Activated naive CD4-positive, alpha-beta T cell treated with anti-CD3 and anti-CD28 coated beads, Interleukin-2, amount 50 U/mL, for 16 hours (primary cell): ENCODE measurements around the gene PCDHB12.
"Not testable (repeated sequence)": the region's sequence is repeated elsewhere in the genome, so short reads cannot be mapped to it uniquely, and the experiment has no call there.

Source experiments
- DNase-seq: peaks from one replicate; pipeline ENCODE4 v3.0.0-alpha.2; 2020

The PCDHB12 gene

DNA sequence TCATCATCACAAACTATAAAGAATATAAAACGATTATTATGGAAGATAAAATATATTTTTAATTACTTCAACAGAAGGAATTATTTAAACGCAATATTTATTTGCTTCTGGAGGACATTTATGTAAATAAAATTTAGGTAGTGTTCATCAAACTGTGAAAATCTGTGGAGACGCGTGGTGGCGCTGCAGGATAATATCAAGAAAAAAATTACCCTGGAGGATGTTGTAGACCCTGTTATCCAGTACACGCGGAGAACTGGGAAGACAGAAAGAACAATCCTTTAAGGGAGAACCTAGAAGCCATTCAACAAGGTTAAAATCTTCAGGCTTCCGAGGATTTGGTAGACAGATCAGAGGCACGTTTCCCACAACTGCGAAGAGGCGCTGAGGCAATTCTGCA, at the start of gene PCDHB12:
PCDHB12 (plus strand) TSS at position 242 of the 400 bp plus-strand sequence. CDS start 189 bp downstream, outside the sequence.
- no peak for DNase-seq

DNA sequence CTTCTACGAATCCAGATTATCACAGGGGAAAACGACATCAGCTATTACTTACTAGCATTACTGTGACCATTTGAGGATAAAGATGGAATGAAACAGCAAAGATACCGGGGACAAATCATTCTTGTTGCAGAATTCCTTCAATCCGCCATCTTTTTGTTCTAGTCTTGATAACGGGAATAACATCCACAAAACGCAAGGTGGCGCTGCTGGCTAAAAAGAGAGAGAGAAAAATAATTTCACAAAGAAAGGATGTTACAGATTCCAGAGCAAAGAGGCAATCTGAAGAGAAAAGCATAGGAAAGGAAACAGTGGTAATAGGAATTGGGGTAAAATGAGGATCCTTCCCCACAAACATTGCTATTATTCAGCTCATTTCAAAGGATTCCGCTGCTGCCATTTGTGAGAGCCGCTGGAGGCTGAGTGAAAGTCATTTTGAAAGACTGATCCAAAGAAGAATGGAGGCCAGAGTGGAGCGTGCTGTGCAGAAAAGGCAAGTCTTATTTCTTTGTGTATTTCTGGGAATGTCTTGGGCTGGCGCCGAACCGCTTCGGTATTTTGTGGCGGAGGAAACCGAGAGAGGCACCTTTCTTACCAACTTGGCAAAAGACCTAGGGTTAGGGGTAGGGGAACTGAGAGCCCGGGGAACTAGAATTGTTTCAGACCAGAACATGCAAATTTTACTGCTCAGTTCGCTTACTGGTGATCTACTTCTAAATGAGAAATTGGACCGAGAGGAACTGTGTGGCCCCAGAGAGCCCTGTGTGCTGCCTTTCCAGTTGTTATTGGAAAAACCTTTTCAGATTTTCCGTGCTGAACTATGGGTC, 35.9 kb upstream of the PCDHB12 start, which contains the start of gene PCDHB7:
PCDHB7 (plus strand) TSS at position 264 of the 824 bp plus-strand sequence; CDS start at position 456, 192 bp downstream.
- no peak for DNase-seq

DNA sequence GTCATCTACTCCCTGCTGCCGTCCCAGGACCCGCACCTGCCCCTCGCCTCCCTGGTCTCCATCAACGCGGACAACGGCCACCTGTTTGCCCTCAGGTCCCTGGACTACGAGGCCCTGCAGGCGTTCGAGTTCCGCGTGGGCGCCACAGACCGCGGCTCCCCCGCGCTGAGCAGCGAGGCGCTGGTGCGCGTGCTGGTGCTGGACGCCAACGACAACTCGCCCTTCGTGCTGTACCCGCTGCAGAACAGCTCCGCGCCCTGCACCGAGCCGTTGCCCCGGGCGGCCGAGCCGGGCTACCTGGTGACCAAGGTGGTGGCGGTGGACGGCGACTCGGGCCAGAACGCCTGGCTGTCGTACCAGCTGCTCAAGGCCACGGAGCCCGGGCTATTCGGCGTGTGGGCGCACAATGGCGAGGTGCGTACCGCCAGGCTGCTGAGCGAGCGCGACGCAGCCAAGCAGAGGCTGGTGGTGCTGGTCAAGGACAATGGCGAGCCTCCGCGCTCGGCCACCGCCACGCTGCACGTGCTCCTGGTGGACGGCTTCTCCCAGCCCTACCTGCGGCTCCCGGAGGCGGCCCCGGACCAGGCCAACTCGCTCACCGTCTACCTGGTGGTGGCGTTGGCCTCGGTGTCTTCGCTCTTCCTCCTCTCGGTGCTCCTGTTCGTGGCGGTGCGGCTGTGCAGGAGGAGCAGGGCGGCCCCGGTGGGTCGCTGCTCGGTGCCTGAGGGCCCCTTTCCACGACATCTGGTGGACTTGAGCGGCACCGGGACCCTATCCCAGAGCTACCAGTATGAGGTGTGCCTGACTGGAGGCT, 34.0 kb upstream of the PCDHB12 start:
- not testable (repeated sequence) for DNase-seq

DNA sequence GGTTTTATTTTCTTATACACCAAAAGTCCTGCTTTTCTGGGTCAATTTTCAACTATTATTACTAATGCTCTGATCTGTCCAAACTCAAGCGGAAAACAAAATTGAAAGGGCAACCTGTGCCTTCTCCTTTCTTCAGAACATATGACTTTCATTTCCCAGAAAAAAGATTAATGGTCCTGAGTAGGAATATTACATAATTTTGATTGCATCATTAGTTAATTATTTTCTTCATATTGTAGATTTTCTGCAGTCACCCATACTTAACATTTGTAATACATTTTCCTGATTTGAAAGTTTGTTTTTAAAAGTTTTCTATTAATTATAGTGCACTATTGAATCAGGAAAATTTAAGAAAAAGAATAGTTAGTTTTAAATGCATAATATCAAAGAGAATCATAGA, 32.6 kb upstream of the PCDHB12 start:
- DNase-seq = no peak

DNA sequence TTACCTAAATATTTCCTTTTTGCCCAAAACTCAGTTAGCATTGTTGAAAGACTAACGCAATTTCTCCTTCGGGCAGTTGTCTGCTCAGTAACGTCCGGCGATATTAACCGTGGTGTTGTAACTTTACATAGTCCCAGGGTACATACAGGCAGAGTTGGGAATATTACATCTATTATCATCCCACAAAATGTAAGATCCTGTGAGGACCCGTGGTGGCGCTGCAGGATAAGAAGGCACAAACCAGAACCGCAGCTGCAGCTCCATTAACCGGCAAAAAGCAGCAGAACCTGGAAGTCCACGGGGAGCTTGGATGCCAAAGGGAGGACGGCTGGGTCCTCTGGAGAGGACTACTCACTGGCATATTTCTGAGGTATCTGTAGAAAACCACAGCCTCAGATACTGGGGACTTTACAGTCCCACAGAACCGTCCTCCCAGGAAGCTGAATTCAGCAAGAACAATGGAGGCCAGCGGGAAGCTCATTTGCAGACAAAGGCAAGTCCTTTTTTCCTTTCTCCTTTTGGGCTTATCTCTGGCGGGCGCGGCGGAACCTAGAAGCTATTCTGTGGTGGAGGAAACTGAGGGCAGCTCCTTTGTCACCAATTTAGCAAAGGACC, 30.8 kb upstream of the PCDHB12 start, which contains the start of gene PCDHB8:
PCDHB8 (plus strand) TSS at position 214 of the 615 bp plus-strand sequence; CDS start at position 459, 245 bp downstream.
- DNase-seq = not testable (repeated sequence)

DNA sequence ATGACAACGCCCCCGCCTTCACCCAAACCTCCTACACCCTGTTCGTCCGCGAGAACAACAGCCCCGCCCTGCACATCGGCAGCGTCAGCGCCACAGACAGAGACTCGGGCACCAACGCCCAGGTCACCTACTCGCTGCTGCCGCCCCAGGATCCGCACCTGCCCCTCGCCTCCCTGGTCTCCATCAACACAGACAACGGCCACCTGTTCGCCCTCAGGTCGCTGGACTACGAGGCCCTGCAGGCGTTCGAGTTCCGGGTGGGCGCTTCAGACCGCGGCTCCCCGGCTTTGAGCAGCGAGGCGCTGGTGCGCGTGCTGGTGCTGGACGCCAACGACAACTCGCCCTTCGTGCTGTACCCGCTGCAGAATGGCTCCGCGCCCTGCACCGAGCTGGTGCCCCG, 29.1 kb upstream of the PCDHB12 start:
- DNase-seq = not testable (repeated sequence)

DNA sequence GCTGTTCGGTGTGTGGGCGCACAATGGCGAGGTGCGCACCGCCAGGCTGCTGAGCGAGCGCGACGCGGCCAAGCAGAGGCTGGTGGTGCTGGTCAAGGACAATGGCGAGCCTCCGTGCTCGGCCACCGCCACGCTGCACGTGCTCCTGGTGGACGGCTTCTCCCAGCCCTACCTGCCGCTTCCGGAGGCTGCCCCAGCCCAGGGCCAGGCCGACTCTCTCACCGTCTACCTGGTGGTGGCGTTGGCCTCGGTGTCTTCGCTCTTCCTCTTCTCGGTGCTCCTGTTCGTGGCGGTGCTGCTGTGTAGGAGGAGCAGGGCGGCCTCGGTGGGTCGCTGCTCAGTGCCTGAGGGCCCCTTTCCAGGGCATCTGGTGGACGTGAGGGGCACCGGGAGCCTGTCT, 28.6 kb upstream of the PCDHB12 start:
- not testable (repeated sequence) for DNase-seq

DNA sequence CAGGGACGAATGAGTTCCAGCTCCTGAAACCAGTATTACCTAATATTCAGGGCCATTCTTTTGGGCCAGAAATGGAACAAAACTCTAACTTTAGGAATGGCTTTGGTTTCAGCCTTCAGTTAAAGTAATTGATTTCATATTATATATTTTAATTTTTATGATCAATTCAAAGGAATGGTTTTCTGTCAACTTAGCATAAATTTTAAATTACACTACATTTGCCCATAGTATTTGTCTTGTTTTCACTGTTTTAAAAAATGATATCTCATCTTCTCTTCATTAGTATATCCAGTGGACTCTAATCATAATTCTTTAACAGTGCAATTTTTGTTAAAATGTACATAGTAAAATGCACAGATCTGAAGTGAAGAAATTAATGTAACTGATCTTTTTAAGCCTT, 28.2 kb upstream of the PCDHB12 start:
- no peak for DNase-seq

DNA sequence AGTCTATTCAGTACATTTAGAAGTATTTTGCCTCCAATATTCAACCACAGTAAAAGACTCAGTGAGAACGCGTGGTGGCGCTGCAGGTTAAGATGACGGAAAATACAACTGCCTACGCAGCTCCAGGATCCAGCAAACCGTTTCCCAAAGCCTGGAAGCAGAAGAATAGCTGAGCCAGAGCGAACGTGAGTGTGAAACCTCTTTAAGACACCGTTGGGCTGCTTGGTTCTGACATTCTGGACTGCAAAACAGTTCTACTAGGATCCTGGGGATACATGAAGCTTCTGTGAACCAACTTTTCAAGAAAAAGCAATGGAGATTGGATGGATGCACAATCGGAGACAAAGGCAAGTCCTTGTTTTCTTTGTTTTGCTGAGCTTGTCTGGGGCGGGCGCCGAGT, 26.3 kb upstream of the PCDHB12 start, which contains the start of gene PCDHB16:
PCDHB16 (plus strand) TSS at position 140 of the 400 bp plus-strand sequence; CDS start at position 313, 173 bp downstream.
- no peak for DNase-seq

DNA sequence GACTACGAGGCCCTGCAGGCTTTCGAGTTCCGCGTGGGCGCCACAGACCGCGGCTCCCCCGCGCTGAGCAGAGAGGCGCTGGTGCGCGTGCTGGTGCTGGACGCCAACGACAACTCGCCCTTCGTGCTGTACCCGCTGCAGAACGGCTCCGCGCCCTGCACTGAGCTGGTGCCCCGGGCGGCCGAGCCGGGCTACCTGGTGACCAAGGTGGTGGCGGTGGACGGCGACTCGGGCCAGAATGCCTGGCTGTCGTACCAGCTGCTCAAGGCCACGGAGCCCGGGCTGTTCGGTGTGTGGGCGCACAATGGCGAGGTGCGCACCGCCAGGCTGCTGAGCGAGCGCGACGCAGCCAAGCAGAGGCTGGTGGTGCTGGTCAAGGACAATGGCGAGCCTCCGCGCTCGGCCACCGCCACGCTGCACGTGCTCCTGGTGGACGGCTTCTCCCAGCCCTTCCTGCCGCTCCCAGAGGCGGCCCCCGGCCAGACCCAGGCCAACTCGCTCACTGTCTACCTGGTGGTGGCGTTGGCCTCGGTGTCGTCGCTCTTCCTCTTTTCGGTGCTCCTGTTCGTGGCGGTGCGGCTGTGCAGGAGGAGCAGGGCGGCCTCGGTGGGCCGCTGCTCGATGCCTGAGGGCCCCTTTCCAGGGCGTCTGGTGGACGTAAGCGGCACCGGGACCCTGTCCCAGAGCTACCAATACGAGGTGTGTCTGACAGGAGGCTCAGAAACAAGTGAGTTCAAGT, 24.2 kb upstream of the PCDHB12 start:
- DNase-seq = not testable (repeated sequence)

DNA sequence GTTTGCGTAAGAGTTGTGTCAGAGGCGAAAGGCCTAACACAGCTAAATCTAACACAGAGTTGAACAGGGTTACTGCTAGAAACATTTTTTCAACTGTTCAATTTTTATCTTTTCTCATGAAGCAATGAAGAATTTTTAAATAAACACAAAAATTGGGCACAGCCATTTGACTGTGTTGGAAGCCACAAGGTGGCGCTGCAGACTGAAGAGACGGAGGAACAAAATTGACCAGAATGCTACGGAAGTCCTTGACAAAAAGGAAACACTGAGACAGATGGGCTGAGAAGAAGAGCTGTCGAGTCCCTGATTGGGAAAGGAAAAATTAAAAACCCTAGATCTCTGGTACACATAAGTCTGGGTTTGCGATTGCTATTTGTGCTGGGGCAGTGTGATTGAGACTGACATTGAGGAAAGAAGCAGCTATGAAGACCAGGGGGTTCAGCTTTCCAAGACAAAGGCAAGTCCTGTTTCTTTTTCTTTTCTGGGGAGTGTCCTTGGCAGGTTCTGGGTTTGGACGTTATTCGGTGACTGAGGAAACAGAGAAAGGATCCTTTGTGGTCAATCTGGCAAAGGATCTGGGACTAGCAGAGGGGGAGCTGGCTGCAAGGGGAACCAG, 21.5 kb upstream of the PCDHB12 start, which contains the start of gene PCDHB9:
PCDHB9 (plus strand) TSS at position 265 of the 616 bp plus-strand sequence; CDS start at position 423, 158 bp downstream.
- DNase-seq = no peak

DNA sequence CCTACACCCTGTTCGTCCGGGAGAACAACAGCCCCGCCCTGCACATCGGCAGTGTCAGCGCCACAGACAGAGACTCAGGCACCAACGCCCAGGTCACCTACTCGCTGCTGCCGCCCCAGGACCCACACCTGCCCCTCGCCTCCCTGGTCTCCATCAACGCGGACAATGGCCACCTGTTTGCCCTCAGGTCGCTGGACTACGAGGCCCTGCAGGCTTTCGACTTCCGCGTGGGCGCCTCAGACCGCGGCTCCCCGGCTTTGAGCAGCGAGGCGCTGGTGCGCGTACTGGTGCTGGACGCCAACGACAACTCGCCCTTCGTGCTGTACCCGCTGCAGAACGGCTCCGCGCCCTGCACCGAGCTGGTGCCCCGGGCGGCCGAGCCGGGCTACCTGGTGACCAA, 19.8 kb upstream of the PCDHB12 start:
- DNase-seq = not testable (repeated sequence)

DNA sequence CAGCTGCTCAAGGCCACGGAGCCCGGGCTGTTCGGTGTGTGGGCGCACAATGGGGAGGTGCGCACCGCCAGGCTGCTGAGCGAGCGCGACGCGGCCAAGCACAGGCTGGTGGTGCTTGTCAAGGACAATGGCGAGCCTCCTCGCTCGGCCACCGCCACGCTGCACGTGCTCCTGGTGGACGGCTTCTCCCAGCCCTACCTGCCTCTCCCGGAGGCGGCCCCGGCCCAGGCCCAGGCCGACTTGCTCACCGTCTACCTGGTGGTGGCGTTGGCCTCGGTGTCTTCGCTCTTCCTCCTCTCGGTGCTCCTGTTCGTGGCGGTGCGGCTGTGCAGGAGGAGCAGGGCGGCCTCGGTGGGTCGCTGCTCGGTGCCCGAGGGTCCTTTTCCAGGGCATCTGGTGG, 19.4 kb upstream of the PCDHB12 start:
- DNase-seq = not testable (repeated sequence)

DNA sequence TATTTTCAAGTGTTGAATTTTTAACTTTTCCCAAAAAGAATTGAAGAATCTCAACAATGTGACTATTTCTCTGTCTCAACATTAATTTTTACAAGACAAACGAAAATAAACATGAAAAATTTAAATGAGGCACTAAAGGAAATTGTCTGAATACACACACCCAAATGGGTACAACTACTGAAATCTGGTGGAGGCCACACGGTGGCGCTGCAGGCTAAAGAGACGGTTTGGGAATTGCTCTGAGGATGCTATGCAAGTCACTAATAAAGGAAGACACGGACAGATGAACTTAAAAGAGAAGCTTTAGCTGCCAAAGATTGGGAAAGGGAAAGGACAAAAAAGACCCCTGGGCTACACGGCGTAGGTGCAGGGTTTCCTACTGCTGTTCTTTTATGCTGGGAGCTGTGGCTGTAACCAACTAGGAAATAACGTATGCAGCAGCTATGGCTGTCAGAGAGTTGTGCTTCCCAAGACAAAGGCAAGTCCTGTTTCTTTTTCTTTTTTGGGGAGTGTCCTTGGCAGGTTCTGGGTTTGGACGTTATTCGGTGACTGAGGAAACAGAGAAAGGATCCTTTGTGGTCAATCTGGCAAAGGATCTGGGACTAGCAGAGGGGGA, 16.3 kb upstream of the PCDHB12 start, which contains the start of gene PCDHB10:
PCDHB10 (plus strand) TSS at position 244 of the 616 bp plus-strand sequence; CDS start at position 444, 200 bp downstream.
- no peak for DNase-seq

DNA sequence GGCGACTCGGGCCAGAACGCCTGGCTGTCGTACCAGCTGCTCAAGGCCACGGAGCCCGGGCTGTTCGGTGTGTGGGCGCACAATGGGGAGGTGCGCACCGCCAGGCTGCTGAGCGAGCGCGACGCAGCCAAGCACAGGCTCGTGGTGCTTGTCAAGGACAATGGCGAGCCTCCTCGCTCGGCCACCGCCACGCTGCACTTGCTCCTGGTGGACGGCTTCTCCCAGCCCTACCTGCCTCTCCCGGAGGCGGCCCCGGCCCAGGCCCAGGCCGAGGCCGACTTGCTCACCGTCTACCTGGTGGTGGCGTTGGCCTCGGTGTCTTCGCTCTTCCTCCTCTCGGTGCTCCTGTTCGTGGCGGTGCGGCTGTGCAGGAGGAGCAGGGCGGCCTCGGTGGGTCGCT, 14.2 kb upstream of the PCDHB12 start:
- DNase-seq = not testable (repeated sequence)

DNA sequence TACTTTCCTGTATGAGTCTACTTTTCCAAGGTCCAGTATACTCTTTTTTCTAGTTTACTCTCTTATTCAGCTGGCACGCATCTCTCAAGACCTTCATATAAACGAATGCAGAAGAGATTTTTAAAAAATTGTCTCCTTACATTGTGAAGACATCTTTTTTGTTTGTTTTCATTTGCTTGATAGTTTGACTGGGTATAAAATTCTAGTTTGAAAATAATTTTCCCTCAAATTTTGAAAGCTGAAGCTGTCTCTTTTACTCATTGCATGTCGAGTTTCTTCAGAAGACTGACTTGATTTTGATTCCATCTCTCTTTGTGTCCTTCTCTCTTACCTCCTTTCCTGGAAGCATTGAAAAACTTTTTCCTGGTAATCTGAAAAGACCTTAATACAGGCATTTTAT, 12.2 kb upstream of the PCDHB12 start:
- DNase-seq = no peak

DNA sequence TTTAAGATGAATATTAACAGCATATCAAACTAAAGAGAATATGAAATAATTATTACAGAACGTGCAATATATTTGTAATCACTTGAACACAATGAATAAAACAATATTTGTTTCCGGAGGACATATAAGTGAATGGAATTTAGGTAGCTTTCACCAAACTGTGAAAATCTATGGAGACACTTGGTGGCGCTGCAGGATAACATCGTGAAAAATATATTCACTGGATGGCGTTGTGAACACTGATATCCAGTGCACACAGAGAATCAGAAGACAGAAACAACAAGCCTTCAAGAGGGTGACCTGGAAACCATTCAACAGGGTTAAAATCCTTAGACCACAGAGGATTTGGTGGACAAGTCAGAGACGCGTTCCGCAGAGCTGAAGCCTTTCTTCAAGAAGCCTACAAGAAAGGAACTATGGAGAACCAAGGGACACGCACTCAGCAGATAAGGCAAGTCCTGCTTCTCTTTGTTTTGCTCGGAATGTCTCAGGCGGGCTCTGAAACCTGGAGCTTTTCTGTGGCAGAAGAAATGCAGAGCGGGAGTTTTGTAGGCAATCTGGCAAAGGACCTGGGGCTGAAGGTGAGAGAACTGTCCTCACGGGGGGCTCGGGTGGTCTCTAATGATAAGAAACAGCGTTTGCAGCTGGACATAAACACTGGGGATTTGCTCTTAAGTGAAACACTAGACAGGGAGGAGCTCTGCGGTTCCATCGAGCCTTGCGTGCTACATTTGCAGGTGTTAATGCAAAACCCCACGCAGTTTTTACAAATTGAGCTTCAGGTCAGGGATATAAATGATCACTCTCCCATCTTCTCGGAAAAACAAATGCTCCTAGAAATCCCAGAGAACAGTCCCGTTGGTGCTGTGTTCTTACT, 8.9 kb upstream of the PCDHB12 start, which contains the start of gene PCDHB11:
PCDHB11 (plus strand) TSS at position 269 of the 877 bp plus-strand sequence; CDS start at position 417, 148 bp downstream.
- no peak for DNase-seq

DNA sequence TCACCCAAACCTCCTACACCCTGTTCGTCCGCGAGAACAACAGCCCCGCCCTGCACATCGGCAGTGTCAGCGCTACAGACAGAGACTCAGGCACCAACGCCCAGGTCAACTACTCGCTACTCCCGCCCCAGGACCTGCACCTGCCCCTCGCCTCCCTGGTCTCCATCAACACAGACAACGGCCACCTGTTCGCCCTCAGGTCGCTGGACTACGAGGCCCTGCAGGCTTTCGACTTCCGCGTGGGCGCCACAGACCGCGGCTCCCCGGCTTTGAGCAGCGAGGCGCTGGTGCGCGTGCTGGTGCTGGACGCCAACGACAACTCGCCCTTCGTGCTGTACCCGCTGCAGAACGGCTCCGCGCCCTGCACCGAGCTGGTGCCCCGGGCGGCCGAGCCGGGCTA, 7.4 kb upstream of the PCDHB12 start:
- not testable (repeated sequence) for DNase-seq

DNA sequence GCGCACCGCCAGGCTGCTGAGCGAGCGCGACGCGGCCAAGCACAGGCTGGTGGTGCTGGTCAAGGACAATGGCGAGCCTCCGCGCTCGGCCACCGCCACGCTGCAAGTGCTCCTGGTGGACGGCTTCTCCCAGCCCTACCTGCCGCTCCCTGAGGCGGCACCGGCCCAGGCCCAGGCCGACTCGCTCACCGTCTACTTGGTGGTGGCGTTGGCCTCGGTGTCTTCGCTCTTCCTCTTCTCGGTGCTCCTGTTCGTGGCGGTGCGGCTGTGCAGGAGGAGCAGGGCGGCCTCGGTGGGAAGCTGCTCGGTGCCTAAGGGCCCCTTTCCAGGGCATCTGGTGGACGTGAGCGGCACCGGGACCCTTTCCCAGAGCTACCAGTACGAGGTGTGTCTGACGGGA, 6.9 kb upstream of the PCDHB12 start:
- DNase-seq = not testable (repeated sequence)

DNA sequence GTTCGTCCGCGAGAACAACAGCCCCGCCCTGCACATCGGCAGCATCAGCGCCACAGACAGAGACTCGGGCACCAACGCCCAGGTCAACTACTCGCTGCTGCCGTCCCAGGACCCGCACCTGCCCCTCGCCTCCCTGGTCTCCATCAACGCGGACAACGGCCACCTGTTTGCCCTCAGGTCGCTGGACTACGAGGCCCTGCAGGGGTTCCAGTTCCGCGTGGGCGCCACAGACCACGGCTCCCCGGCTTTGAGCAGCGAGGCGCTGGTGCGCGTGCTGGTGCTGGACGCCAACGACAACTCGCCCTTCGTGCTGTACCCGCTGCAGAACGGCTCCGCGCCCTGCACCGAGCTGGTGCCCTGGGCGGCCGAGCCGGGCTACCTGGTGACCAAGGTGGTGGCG, 1.8 kb downstream of the PCDHB12 start:
- not testable (repeated sequence) for DNase-seq
